Liver (tissue), 3 donors: ENCODE data around the gene CFH.
"Not testable (repeated sequence)": the region's sequence is repeated elsewhere in the genome, so short reads cannot be mapped to it uniquely, and the experiment has no call there.

ENCODE experiments used
- ATF3 ChIP-seq: IDR thresholded peaks from 2 replicates; pipeline ENCODE4 v1.6.1; 2016; ENCODE audit warnings: antibody characterized with exemption
- FOXA1 ChIP-seq: IDR thresholded peaks from 2 replicates; pipeline ENCODE4 v1.6.1; 2016; ENCODE audit warnings: antibody characterized with exemption
- YY1 ChIP-seq: IDR thresholded peaks from 2 replicates; pipeline ENCODE4 v1.6.1; 2016; ENCODE audit warnings: antibody characterized with exemption, mild to moderate bottlenecking
- TF ChIP-seq, protein P1 (sequence below): fragments of 150-350 bp; IDR thresholded peaks from 2 replicates; pipeline ENCODE4 v1.5.1; 2017; ENCODE audit warnings: improper control_type of control experiment, low read depth, low read length; ENCODE audit not compliant: missing input control
- TF ChIP-seq, protein P2 (sequence below): IDR thresholded peaks from 2 replicates; pipeline ENCODE4 v1.6.1; 2016; ENCODE audit warnings: antibody characterized with exemption
- donor health status: healthy.
- donor health status: healthy.

- TF ChIP-seq, protein P1, sequence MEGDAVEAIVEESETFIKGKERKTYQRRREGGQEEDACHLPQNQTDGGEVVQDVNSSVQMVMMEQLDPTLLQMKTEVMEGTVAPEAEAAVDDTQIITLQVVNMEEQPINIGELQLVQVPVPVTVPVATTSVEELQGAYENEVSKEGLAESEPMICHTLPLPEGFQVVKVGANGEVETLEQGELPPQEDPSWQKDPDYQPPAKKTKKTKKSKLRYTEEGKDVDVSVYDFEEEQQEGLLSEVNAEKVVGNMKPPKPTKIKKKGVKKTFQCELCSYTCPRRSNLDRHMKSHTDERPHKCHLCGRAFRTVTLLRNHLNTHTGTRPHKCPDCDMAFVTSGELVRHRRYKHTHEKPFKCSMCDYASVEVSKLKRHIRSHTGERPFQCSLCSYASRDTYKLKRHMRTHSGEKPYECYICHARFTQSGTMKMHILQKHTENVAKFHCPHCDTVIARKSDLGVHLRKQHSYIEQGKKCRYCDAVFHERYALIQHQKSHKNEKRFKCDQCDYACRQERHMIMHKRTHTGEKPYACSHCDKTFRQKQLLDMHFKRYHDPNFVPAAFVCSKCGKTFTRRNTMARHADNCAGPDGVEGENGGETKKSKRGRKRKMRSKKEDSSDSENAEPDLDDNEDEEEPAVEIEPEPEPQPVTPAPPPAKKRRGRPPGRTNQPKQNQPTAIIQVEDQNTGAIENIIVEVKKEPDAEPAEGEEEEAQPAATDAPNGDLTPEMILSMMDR = not testable (repeated sequence)
- not testable (repeated sequence) for TF ChIP-seq YY1, FOXA1, ATF3
- TF ChIP-seq, protein P2, sequence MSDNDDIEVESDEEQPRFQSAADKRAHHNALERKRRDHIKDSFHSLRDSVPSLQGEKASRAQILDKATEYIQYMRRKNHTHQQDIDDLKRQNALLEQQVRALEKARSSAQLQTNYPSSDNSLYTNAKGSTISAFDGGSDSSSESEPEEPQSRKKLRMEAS = not testable (repeated sequence)
Observed at GRCh38 chr1:196765019-196765740, 113.3 kb downstream of the CFH start.
